SK-N-SH treated with all-trans-retinoic acid at 6 μM for 48 hours (cell line): ENCODE data around the gene CDCA4.

ENCODE experiments used
- ATAC-seq: fragments of 200-7000 bp; cut with Tn5 transposase; 3 replicates; pipeline ENCODE4 v1.9.1; 2020; ENCODE audit warnings: mild to moderate bottlenecking, moderate library complexity
- ARNTL ChIP-seq: fragments of 450-650 bp; formaldehyde crosslinking; IDR thresholded peaks from 2 replicates; pipeline ENCODE4 v1.5.0; 2020; ENCODE audit warnings: low read depth, mild to moderate bottlenecking, moderate library complexity, borderline replicate concordance
- BACH2 ChIP-seq: fragments of 250-450 bp; sonication (Bioruptor Pico); IDR thresholded peaks from 2 replicates; pipeline ENCODE4 v1.9.0; 2021; ENCODE audit warnings: mild to moderate bottlenecking, borderline replicate concordance
- CREB5 ChIP-seq: fragments of 250-450 bp; sonication (Bioruptor Pico); IDR thresholded peaks from 2 replicates; pipeline ENCODE4 v1.5.1; 2020; ENCODE audit warnings: low read depth, mild to moderate bottlenecking, moderate library complexity
- CSDC2 ChIP-seq: fragments of 250-450 bp; sonication (Bioruptor Pico); IDR thresholded peaks from 2 replicates; pipeline ENCODE4 v1.5.0; 2020; ENCODE audit warnings: mild to moderate bottlenecking, moderate library complexity
- CSRNP3 ChIP-seq: fragments of 250-450 bp; sonication (Bioruptor Pico); IDR thresholded peaks from 2 replicates; pipeline ENCODE4 v1.5.1; 2021; ENCODE audit warnings: mild to moderate bottlenecking, moderate library complexity
- ESRRG ChIP-seq: fragments of 250-450 bp; sonication (Bioruptor Pico); IDR thresholded peaks from 2 replicates; pipeline ENCODE4 v1.6.1; 2021; ENCODE audit warnings: mild to moderate bottlenecking
- GLIS3 ChIP-seq: fragments of 250-450 bp; sonication (Bioruptor Pico); IDR thresholded peaks from 2 replicates; pipeline ENCODE4 v1.5.0; 2020; ENCODE audit warnings: mild to moderate bottlenecking, moderate library complexity
- ISL1 ChIP-seq: fragments of 250-450 bp; sonication (Bioruptor Pico); IDR thresholded peaks from 2 replicates; pipeline ENCODE4 v2.1.2; 2022; ENCODE audit warnings: mild to moderate bottlenecking, moderate library complexity
- POU6F1 ChIP-seq: fragments of 250-450 bp; sonication (Bioruptor Pico); IDR thresholded peaks from 2 replicates; pipeline ENCODE4 v1.8.0; 2021; ENCODE audit warnings: low read depth, mild to moderate bottlenecking, moderate library complexity, borderline replicate concordance
- PPARA ChIP-seq: fragments of 250-450 bp; sonication (Bioruptor Pico); IDR thresholded peaks from 2 replicates; pipeline ENCODE4 v1.5.0; 2020; ENCODE audit warnings: mild to moderate bottlenecking, borderline replicate concordance
- RARB ChIP-seq: fragments of 250-450 bp; sonication (Bioruptor Pico); IDR thresholded peaks from 2 replicates; pipeline ENCODE4 v1.8.0; 2021; ENCODE audit warnings: mild to moderate bottlenecking, moderate library complexity
- SNAI2 ChIP-seq: fragments of 250-450 bp; sonication (Bioruptor Pico); IDR thresholded peaks from 2 replicates; pipeline ENCODE4 v1.5.0; 2020; ENCODE audit warnings: mild to moderate bottlenecking, moderate library complexity
- TCF4 ChIP-seq: fragments of 250-450 bp; sonication (Bioruptor Pico); IDR thresholded peaks from 2 replicates; pipeline ENCODE4 v1.8.0; 2021; ENCODE audit warnings: mild to moderate bottlenecking, moderate library complexity, borderline replicate concordance
- TOX ChIP-seq: fragments of 250-450 bp; sonication (Bioruptor Pico); IDR thresholded peaks from 2 replicates; pipeline ENCODE4 v1.8.0; 2021; ENCODE audit warnings: mild to moderate bottlenecking, moderate library complexity, borderline replicate concordance
- ZC3H10 ChIP-seq: fragments of 250-450 bp; sonication (Bioruptor Pico); IDR thresholded peaks from 2 replicates; pipeline ENCODE4 v1.5.1; 2021; ENCODE audit warnings: mild to moderate bottlenecking, moderate library complexity
- ZFP3 ChIP-seq: fragments of 250-450 bp; sonication (Bioruptor Pico); IDR thresholded peaks from 2 replicates; pipeline ENCODE4 v1.5.0; 2020; ENCODE audit warnings: mild to moderate bottlenecking, moderate library complexity
- ZFP30 ChIP-seq: fragments of 450-650 bp; formaldehyde crosslinking; IDR thresholded peaks from 2 replicates; pipeline ENCODE4 v1.5.0; 2022; ENCODE audit warnings: mild to moderate bottlenecking, moderate library complexity
- ZNF565 ChIP-seq: fragments of 450-650 bp; formaldehyde crosslinking; conservative IDR thresholded peaks from 2 replicates; pipeline ENCODE4 v1.5.0; 2020; ENCODE audit warnings: low read depth, mild to moderate bottlenecking, moderate library complexity
- ZNF70 ChIP-seq: fragments of 450-650 bp; formaldehyde crosslinking; IDR thresholded peaks from 2 replicates; pipeline ENCODE4 v1.5.0; 2020; ENCODE audit warnings: mild to moderate bottlenecking, moderate library complexity
- ZNF8 ChIP-seq: fragments of 450-650 bp; formaldehyde crosslinking; IDR thresholded peaks from 2 replicates; pipeline ENCODE4 v1.5.0; 2020; ENCODE audit warnings: mild to moderate bottlenecking, moderate library complexity
- TF ChIP-seq, protein P1 (sequence below): fragments of 250-450 bp; sonication (Bioruptor Pico); IDR thresholded peaks from 2 replicates; pipeline ENCODE4 v1.8.0; 2020; ENCODE audit warnings: mild to moderate bottlenecking, moderate library complexity, borderline replicate concordance
- TF ChIP-seq, protein P2 (sequence below): fragments of 250-450 bp; sonication (Bioruptor Pico); IDR thresholded peaks from 2 replicates; pipeline ENCODE4 v1.5.0; 2020; ENCODE audit warnings: mild to moderate bottlenecking, moderate library complexity

The CDCA4 gene

DNA sequence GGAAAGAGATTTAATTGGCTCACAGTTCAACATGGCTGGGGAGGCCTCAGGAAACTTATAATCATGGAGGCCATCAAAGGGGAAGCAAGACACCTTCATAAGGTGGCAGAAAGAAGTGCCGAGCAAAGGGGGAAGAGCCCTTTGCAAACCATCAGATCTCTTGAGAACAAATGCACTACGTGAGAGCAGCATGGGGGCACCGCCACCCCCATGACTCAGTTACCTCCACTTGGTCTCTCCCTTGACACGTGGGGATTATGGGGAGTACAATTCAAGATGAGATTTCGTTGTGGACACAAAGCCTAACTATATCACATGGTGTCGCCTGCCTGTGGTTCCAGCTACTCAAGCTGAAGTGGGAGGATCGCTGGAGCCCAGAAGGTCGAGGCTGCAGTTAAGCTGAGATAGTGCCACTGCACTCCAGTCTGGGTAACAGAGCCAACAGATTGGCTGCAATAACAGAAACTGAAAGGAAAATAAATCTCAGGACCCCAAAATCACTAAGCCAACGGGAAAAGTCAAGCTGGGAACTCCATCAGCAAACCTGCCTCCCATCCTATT, 10.0 kb upstream of the CDCA4 start:
- no peak for ATAC-seq
- TF ChIP-seq ZNF8, result no peak
- no peak for TF ChIP-seq ZFP30
- TF ChIP-seq PPARA (CRISPR knock-in tag), result no peak
- no peak for TF ChIP-seq TOX
- TF ChIP-seq POU6F1 (CRISPR knock-in tag), result no peak
- TF ChIP-seq CREB5, result no peak
- TF ChIP-seq, protein P1, sequence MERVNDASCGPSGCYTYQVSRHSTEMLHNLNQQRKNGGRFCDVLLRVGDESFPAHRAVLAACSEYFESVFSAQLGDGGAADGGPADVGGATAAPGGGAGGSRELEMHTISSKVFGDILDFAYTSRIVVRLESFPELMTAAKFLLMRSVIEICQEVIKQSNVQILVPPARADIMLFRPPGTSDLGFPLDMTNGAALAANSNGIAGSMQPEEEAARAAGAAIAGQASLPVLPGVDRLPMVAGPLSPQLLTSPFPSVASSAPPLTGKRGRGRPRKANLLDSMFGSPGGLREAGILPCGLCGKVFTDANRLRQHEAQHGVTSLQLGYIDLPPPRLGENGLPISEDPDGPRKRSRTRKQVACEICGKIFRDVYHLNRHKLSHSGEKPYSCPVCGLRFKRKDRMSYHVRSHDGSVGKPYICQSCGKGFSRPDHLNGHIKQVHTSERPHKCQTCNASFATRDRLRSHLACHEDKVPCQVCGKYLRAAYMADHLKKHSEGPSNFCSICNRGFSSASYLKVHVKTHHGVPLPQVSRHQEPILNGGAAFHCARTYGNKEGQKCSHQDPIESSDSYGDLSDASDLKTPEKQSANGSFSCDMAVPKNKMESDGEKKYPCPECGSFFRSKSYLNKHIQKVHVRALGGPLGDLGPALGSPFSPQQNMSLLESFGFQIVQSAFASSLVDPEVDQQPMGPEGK (CRISPR knock-in tag), result no peak
- no peak for TF ChIP-seq ZNF70 (CRISPR knock-in tag)
- TF ChIP-seq CSRNP3 (CRISPR knock-in tag), result no peak
- TF ChIP-seq, all 23 proteins: peak for 0

- TF ChIP-seq ZNF70 (CRISPR knock-in tag) (no peak), ZFP3 (CRISPR knock-in tag) (no peak), TCF4 (CRISPR knock-in tag) (no peak), ARNTL (CRISPR knock-in tag) (no peak), ZNF8 (no peak), ISL1 (CRISPR knock-in tag) (no peak), GLIS3 (CRISPR knock-in tag) (no peak), CSDC2 (CRISPR knock-in tag) (no peak), ZFP30 (no peak), ZC3H10 (CRISPR knock-in tag) (no peak), PPARA (CRISPR knock-in tag) (no peak), TOX (no peak), BACH2 (CRISPR knock-in tag) (no peak), RARB (CRISPR knock-in tag) (no peak), SNAI2 (no peak), ZNF565 (CRISPR knock-in tag) (no peak), POU6F1 (CRISPR knock-in tag) (no peak), ESRRG (CRISPR knock-in tag) (no peak), CREB5 (no peak)
- TF ChIP-seq, protein P2, sequence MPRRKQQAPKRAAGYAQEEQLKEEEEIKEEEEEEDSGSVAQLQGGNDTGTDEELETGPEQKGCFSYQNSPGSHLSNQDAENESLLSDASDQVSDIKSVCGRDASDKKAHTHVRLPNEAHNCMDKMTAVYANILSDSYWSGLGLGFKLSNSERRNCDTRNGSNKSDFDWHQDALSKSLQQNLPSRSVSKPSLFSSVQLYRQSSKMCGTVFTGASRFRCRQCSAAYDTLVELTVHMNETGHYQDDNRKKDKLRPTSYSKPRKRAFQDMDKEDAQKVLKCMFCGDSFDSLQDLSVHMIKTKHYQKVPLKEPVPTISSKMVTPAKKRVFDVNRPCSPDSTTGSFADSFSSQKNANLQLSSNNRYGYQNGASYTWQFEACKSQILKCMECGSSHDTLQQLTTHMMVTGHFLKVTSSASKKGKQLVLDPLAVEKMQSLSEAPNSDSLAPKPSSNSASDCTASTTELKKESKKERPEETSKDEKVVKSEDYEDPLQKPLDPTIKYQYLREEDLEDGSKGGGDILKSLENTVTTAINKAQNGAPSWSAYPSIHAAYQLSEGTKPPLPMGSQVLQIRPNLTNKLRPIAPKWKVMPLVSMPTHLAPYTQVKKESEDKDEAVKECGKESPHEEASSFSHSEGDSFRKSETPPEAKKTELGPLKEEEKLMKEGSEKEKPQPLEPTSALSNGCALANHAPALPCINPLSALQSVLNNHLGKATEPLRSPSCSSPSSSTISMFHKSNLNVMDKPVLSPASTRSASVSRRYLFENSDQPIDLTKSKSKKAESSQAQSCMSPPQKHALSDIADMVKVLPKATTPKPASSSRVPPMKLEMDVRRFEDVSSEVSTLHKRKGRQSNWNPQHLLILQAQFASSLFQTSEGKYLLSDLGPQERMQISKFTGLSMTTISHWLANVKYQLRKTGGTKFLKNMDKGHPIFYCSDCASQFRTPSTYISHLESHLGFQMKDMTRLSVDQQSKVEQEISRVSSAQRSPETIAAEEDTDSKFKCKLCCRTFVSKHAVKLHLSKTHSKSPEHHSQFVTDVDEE (CRISPR knock-in tag), result no peak
- TF ChIP-seq, all 23 proteins: peak for 0
- no peak for ATAC-seq
Measured at GRCh38 chr14:105030194-105030593, 9.3 kb upstream of the CDCA4 start.
